ENCODE results near the gene LPCAT3. TPM values are rescaled to one million over a fixed set of nuclear protein-coding genes. Genes with fewer than 3 reads are reported as not detected.

LPCAT3 gene
- total RNA-seq, 1 donor from 2014 or later, result 34.7 TPM

GRCh38 chr12:7006639-7007038, 11.6 kb downstream of the LPCAT3 start:
- intact Hi-C loops (cut with DNase I), result no loop called here
- no peak for DNase-seq (ENCODE audit: low spot score)
- no peak for ATAC-seq

- ATAC-seq (no peak), DNase-seq (ENCODE audit: low spot score) (no peak)
Observed at GRCh38 chr12:7005311-7005710, 13.0 kb downstream of the LPCAT3 start.

GRCh38 chr12:7004840-7005239, 13.4 kb downstream of the LPCAT3 start:
- intact Hi-C loops (cut with DNase I), result no loop called here

More at GRCh38 chr12:7005311-7005710, 13.0 kb downstream of the LPCAT3 start:
- intact Hi-C loops (cut with DNase I), result no loop called here

GRCh38 chr12:7004287-7004803, 13.9 kb downstream of the LPCAT3 start:
- ATAC-seq (no peak), DNase-seq (ENCODE audit: low spot score) (no peak)
- intact Hi-C loops (cut with DNase I), result no loop called here

More at GRCh38 chr12:7004840-7005239, 13.4 kb downstream of the LPCAT3 start:
- ATAC-seq (no peak), DNase-seq (ENCODE audit: low spot score) (no peak)

- no peak for DNase-seq (ENCODE audit: low spot score)
- intact Hi-C loops (cut with DNase I), result no loop called here
- ATAC-seq, result no peak
Observed at GRCh38 chr12:7001921-7002591, 16.2 kb downstream of the LPCAT3 start.

- intact Hi-C loops (cut with DNase I), result no loop called here
- no peak for ATAC-seq
Observed at GRCh38 chr12:6998715-6999451, 19.4 kb downstream of the LPCAT3 start.

GRCh38 chr12:6996040-6996441, 22.2 kb downstream of the LPCAT3 start:
- intact Hi-C loops (cut with DNase I), result no loop called here
- no peak for ATAC-seq
- no peak for DNase-seq (ENCODE audit: low spot score)

More at GRCh38 chr12:6998715-6999451, 19.4 kb downstream of the LPCAT3 start:
- no peak for DNase-seq (ENCODE audit: low spot score)

GRCh38 chr12:6987956-6988553, 30.2 kb downstream of the LPCAT3 start:
- no peak for DNase-seq (ENCODE audit: low spot score)
- ATAC-seq, result no peak
- intact Hi-C loops (cut with DNase I), result no loop called here

GRCh38 chr12:6982532-6982931, 35.7 kb downstream of the LPCAT3 start:
- ATAC-seq (no peak), DNase-seq (ENCODE audit: low spot score) (no peak)
- intact Hi-C loops (cut with DNase I), result no loop called here

- intact Hi-C loops (cut with DNase I), result no loop called here
- no peak for ATAC-seq
- no peak for DNase-seq (ENCODE audit: low spot score)
Observed at GRCh38 chr12:6981152-6982052, 36.9 kb downstream of the LPCAT3 start.

GRCh38 chr12:6980740-6981139, 37.5 kb downstream of the LPCAT3 start:
- ATAC-seq, result no peak
- intact Hi-C loops (cut with DNase I), result no loop called here
- DNase-seq (ENCODE audit: low spot score), result no peak

GRCh38 chr12:6980075-6980474, 38.2 kb downstream of the LPCAT3 start:
- ATAC-seq, result no peak
- intact Hi-C loops (cut with DNase I), result no loop called here
- DNase-seq (ENCODE audit: low spot score), result no peak

GRCh38 chr12:6979453-6979852, 38.8 kb downstream of the LPCAT3 start:
- no peak for DNase-seq (ENCODE audit: low spot score)
- no peak for ATAC-seq
- intact Hi-C loops (cut with DNase I), result no loop called here

- ATAC-seq (no peak), DNase-seq (ENCODE audit: low spot score) (no peak)
- intact Hi-C loops (cut with DNase I), result no loop called here
Observed at GRCh38 chr12:6979021-6979420, 39.3 kb downstream of the LPCAT3 start.

GRCh38 chr12:6978611-6979011, 39.7 kb downstream of the LPCAT3 start:
- intact Hi-C loops (cut with DNase I), result no loop called here
- ATAC-seq (no peak), DNase-seq (ENCODE audit: low spot score) (no peak)

- no peak for DNase-seq (ENCODE audit: low spot score)
- ATAC-seq, result no peak
- intact Hi-C loops (cut with DNase I), result no loop called here
Observed at GRCh38 chr12:6978188-6978587, 40.1 kb downstream of the LPCAT3 start.

- intact Hi-C loops (cut with DNase I), result no loop called here
- ATAC-seq, result no peak
- no peak for DNase-seq (ENCODE audit: low spot score)
Observed at GRCh38 chr12:6977653-6978052, 40.6 kb downstream of the LPCAT3 start.

GRCh38 chr12:6975297-6976032, 42.8 kb downstream of the LPCAT3 start:
- intact Hi-C loops (cut with DNase I), result no loop called here
- DNase-seq (ENCODE audit: low spot score), result no peak
- ATAC-seq, result no peak
